Endometrial microvascular endothelial cells (primary cell): Measurements from ENCODE around the gene CEMIP2. TPM values are rescaled to one million over a fixed set of nuclear protein-coding genes. Genes with fewer than 3 reads are reported as not detected.

Experiments
- in situ Hi-C: cut with HindIII; loops from 2 replicates; pipeline ENCODE4 v1.10.0; 2017; ENCODE audit warnings: low sequenced_read_pairs, low pct_unique_long_range_greater_than_20kb; ENCODE audit errors: inconsistent ontology term
- total RNA-seq: library from RNA; depleted of rRNA; stranded (reverse); fragments of >200 nt; gene quantifications from one replicate; pipeline ENCODE4 v1.2.3, GENCODE V29; 2015; ENCODE audit errors: inconsistent ontology term

CEMIP2 gene
- total RNA-seq, 1 donor from 2014 or later, result 48.3 TPM

DNA sequence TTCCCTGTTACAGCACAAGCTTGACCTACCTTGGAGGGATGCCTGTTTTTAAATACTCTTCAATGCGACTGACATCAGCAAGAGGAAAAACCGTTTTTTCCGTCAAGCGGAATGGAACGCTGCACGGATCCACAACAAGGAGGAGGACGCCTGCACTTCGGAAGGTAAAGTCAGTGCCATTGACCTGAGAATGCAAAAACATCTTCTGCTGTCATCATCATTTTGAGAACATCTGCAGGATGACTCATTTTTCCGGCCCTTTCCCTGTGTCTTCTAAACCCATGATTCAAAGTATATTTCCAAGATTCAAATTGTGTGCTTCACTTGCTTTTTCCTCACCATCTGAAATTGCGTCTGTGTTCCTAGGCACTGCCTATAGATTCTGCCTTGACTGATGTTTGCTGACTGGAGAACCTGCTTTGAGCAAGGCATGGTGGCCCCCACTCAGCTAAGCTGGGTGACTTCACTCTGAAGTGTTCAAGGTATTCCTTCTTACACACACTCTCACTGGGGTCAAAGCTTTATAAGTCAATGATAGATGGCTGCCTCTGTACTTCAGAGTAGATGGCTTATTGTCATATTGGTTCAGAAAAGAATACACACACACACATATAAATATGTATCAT lies 78.1 kb downstream of the CEMIP2 start:
- in situ Hi-C loops, result no loop called here

DNA sequence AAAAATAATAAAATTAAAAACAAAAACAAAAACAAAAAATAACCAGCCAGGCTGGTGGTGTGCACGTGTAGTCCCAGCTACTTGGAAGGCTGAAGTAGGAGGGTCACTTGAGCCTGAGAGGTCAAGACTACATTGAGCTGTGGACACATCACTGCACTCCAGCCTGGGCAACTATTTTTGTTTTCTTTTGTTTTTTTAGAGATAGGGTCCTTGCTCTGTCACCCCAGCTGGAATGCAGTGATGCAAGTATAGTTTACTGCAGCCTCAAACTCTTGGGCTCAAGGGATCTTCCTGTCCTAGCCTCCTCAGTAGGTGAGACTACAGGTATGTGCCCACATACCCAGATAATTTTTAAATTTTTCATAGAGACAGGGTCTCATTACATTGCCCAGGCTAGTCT lies 80.6 kb downstream of the CEMIP2 start:
- in situ Hi-C loops, result no loop called here

GRCh38 chr9:71685988-71686387 lies 82.3 kb downstream of the CEMIP2 start:
- in situ Hi-C loops, result no loop called here

DNA sequence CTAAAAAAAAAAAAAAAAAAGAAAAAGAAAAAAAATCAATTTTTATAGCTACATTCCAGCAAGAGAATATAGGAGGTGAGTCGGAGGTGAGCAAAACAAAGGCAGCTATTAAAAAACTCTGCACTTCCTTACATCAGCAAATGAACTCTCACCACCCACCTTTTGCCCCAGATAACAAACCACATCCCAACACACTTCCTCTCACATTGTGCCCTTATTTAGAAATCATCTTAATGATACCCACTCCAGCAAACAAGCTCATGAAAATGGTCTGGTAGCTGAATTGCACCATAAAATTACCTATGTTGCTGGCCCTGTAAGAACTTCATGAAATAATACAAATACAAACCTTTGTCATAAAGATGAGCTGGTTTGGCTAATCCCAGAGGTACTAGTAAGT lies 82.9 kb downstream of the CEMIP2 start:
- in situ Hi-C loops, result no loop called here

DNA sequence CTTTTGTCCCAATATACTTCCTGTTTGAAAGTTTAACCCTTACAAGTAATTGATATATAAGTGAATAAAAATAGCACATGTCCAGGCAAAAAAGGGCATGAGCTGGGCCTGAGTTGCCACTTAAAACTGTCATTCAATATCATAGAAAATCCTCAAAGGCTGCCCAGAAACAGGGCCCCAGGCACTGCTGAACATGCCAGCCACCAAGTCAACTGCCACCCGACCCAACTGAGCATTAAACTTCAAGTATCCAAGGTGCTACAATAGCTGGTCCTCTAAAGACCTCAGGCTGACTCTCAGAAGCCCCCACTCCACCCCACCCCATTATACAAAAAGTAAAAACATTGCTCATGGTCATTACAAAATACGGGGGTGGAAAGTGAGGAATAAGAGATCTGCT lies 83.7 kb downstream of the CEMIP2 start:
- in situ Hi-C loops, result no loop called here

- in situ Hi-C loops, result no loop called here
Measured at GRCh38 chr9:71683598-71684235, 84.6 kb downstream of the CEMIP2 start.

DNA sequence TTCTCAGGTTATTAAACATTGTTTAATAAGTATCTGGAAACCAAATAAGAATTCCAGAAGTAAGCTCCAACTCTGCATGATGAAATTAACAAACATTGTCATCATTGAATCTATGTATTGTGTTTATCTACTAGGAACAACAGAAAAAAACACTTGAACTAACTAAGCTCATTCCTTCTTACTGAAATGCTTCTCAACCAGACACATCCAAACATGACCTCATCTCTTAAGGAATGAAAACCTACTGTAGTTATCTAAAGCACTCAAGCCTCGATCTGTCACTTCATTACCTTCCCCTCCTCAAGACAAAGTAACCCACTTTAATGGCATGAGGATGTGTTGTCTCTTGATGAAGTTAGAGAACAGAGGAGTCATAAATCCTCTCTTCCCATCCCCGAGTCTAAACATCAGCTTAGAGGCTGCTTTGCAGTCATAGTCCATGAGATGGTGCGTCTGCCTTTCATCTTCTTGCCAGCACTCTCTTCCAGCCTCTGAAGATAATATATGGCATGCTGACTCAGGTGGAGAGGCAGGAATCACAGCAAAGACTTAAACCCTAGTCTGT lies 86.5 kb downstream of the CEMIP2 start:
- in situ Hi-C loops, result no loop called here

DNA sequence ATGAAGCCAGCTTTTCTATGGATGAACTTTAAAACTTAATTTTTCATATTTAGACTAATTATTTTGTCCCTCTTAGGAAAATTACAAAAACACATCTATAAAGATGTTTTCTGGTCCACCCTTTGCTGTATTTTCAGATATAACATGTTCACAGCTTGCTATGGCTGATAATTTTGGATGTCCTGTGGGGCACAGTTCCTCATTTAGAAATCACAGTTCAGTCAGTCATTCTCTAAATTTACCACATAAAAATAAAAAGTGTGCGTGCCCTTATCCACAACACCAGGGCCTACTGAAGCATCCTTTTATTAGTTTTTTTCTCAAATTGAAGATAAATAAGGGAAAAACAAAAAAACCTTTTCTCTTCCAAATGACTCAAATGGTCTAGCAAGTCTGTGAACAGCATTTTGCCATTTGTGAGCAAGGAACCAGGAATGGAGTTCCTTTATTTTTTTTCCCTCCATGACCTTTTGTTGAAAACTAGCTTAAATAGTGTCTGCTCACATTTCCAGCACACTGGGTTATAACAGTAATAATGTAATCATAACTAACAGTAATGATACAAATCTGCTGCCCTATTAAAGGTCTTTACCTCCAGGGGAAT lies 87.1 kb downstream of the CEMIP2 start:
- in situ Hi-C loops, result no loop called here

- in situ Hi-C loops, result no loop called here
Measured at GRCh38 chr9:71680189-71680980, 87.9 kb downstream of the CEMIP2 start.

- in situ Hi-C loops, result no loop called here
Measured at GRCh38 chr9:71678999-71679398, 89.3 kb downstream of the CEMIP2 start.

DNA sequence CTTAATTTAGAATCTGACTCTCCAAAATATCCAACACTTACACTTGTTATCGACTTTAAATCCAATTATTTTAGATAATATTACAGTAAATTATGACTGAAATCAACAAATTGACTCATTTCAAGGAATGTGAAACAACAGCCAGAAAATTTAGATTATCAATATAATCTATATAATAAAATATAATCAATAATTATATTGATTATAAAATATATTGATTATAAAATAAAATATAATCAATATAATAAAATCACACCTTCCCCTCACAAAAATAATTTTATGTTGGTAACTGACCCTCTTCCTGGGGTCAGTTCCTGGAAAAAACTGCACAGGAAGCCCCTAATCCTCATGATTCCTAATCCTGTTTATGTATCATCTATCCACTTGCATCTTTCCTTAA lies 91.1 kb downstream of the CEMIP2 start:
- in situ Hi-C loops, result no loop called here

GRCh38 chr9:71676460-71676859 lies 91.9 kb downstream of the CEMIP2 start:
- in situ Hi-C loops, result no loop called here

DNA sequence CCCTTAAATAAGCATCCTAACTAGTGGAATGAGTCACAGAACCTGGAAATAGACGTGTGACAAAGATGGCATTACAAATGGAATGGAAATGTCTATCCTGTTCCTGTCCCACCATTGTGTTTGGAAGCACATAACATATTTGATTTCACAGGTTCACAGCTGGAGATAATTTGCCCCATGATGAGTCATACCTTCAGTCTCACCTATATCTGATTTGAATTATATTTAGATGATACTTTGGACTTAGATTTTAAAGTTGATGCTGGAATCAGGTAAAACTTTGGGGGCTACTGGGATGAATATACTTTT lies 92.5 kb downstream of the CEMIP2 start:
- in situ Hi-C loops, result no loop called here

DNA sequence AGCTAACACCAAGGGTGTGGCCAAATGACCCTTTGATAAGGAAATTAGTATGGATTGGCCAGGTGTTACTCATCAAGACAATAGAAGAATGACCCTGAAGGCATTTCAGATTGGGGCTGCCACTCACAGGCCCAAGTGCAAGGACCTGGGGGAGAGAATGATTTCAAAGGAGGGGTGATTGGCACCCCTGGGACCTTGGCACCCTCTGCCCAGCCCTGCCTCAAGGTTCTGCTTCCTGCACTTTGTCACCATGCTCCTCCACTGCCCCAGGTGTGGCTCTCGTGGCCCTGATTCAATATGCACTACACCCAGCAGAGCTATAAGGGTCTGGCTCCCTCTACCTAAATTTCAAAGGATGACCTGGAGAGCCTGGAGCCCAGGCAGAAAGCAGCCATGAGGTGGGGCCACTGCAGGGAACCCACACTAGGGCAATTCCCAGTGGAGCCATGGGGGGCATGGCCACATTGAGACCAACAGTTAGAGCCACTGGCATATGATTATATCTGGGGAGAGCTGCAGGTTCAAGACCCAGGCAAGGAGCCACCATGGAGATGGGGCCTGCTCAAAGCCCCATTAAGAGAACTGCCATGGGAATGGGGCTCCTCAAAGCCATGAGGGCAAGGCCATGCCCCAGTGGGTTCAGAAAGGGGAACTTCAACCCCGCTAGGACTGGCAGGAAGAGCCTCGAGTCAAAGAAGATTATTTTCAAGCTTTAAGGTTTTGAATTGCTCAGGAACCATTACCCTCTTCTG lies 93.0 kb downstream of the CEMIP2 start:
- in situ Hi-C loops, result no loop called here

DNA sequence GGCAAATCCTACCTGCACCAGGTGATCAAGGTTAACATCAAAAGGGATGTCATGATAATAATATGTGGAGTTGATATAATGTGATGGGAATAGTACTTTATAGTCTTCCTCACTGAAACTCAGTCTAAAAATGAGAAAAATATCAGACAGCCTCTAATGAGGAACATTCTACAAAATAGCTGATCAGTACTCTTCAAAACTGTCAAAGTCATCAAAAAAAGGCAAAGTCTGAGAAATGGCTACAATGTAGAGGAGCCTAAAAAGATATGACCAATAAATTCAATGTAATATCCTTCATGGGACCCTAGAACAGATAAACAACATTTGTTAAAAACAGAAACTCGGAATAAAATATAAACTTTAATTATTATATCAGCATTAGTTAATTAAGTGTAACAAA lies 95.7 kb downstream of the CEMIP2 start:
- in situ Hi-C loops, result no loop called here

DNA sequence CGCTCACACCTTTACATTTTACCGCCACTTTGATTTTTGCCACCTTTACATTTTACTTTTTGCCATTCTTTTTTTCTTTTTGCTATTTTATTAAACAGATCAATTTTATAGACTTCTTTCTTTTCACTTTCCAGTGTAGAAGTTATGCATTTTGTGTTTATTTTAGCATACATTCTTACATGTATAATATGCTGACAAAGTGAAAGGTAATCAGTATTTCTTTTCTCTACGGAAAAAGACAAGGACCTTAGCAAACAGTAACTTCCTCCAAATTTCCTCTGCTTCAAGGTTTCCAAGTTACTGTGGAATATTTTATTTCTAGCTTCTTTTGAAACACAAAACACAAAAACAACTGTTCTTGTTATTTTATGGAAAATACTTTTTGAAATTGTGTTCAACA lies 97.0 kb downstream of the CEMIP2 start:
- in situ Hi-C loops, result no loop called here

DNA sequence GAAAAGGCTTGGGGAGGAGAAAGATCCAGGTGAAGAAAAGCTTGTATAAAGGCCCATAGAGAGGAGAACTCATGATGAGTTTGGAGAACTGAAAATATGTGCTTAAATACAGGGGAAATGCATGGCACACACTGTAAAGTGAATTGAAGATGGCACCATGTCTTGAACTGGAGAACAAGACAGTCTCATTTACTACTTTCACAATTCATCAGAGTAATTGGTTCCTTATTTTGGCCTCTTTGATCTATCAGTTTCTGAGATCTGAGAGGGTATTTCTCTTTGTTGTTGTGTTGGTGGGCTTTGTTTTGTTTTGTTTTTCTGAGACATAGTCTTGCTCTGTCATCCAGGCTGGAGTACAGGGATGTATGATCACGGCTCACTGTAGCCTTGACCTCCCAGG lies 98.2 kb downstream of the CEMIP2 start:
- in situ Hi-C loops, result no loop called here

DNA sequence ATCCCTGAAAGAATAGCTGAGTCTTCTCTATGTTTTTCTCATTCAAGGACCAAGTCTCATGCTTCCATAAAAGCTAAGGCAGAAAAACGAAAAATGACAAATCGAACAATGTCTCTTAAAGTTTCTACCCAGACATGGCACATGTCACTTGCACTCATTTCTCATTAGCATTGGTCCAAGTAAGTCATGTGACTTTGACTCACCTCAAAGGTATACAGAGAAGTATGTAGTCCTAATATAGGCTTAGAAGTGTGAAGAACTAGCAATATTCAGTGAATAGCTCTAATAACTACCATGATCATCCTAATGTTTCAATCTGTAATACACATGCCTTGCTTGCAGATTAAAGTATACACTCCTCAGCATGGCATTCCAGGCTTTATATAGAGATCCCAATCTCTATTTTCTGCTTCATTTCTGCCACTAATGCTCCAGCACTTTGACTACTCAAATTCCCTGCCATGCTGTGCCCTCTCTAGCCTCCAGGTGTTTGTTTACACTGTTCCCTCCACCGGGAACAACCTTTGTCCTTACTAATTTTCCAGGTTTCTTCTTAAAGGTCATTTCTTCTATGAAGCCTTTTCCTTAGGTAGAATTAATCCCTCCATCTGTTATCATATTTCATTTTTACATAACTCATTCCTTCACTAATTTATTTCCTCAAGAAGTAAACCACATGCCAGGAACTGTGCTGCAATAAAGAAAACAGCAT lies 98.9 kb downstream of the CEMIP2 start:
- in situ Hi-C loops, result no loop called here
